Activated T-cell treated with anti-CD3 and anti-CD28 coated beads, Interleukin-2, amount 50 U/mL, for 24 hours (primary cell): ENCODE data around the gene PSMD8.
"Not testable (repeated sequence)": the region's sequence is repeated elsewhere in the genome, so short reads cannot be mapped to it uniquely, and the experiment has no call there.

Experiments
- DNase-seq: peaks from one replicate; pipeline ENCODE4 v3.0.0-alpha.2; 2020
- H3K27ac Mint-ChIP-seq: 2 replicates; pipeline ENCODE4 v1.8.0; 2020; ENCODE audit warnings: mild to moderate bottlenecking, mixed read lengths
- H3K27me3 Mint-ChIP-seq: 2 replicates; pipeline ENCODE4 v1.8.0; 2020; ENCODE audit warnings: mixed read lengths
- H3K36me3 Mint-ChIP-seq: 2 replicates; pipeline ENCODE4 v1.8.0; 2020; ENCODE audit warnings: low read depth, mixed read lengths
- H3K4me1 Mint-ChIP-seq: 2 replicates; pipeline ENCODE4 v1.8.0; 2020; ENCODE audit warnings: low read depth, mixed read lengths
- H3K4me3 Mint-ChIP-seq: 2 replicates; pipeline ENCODE4 v1.8.0; 2020; ENCODE audit warnings: mild to moderate bottlenecking, moderate library complexity, mixed read lengths
- H3K9me3 Mint-ChIP-seq: 2 replicates; pipeline ENCODE4 v1.8.0; 2020; ENCODE audit warnings: mixed read lengths

PSMD8 gene

GRCh38 chr19:38425222-38425809 is 50.9 kb downstream of the PSMD8 start:
- H3K4me3 Mint-ChIP-seq, result peak overlapping the region; percentile 64
- H3K27me3 Mint-ChIP-seq, result peaks cover 2% of the 10 kb centered on the region
- H3K36me3 Mint-ChIP-seq, result no peaks in the 10 kb centered on the region
- DNase-seq, result no peak
- H3K4me1 Mint-ChIP-seq, result peaks cover 37% of the 10 kb centered on the region
- H3K27ac Mint-ChIP-seq, result no peak overlapping the region
- peaks cover 2% of the 10 kb centered on the region for H3K9me3 Mint-ChIP-seq

GRCh38 chr19:38425810-38426466 is 51.6 kb downstream of the PSMD8 start, which contains the start of gene RASGRP4:
Gene RASGRP4, minus strand, starts transcription at chr19:38426219. Its CDS starts 128 bp downstream, at chr19:38426091.
- H3K9me3 Mint-ChIP-seq, result peaks cover 2% of the 10 kb centered on the region
- peak within 1 kb of the TSS; percentile 64 for H3K4me3 Mint-ChIP-seq
- peak; percentile 63 for DNase-seq
- peaks cover 37% of the 10 kb centered on the region for H3K4me1 Mint-ChIP-seq
- peaks cover 2% of the 10 kb centered on the region for H3K27me3 Mint-ChIP-seq
- peak within 1 kb of the TSS; percentile 91 for H3K27ac Mint-ChIP-seq
- no peaks in the 10 kb centered on the region for H3K36me3 Mint-ChIP-seq

- Mint-ChIP-seq H3K4me1 (peaks cover 37% of the 10 kb centered on the region), H3K27ac (peak overlapping the region; percentile 91), H3K4me3 (peak overlapping the region; percentile 64)
- not testable (repeated sequence) for H3K36me3 Mint-ChIP-seq, H3K9me3 Mint-ChIP-seq, H3K27me3 Mint-ChIP-seq
- DNase-seq, result peak; percentile 50
Observed at GRCh38 chr19:38427035-38427677, 52.8 kb downstream of the PSMD8 start.

- Mint-ChIP-seq H3K27ac (peak overlapping the region; percentile 96), H3K9me3 (peaks cover 2% of the 10 kb centered on the region), H3K4me3 (peak overlapping the region; percentile 36), H3K4me1 (peaks cover 46% of the 10 kb centered on the region), H3K27me3 (peaks cover 10% of the 10 kb centered on the region), H3K36me3 (no peaks in the 10 kb centered on the region)
- DNase-seq, result peak; percentile 58
Observed at GRCh38 chr19:38429055-38429810, 54.9 kb downstream of the PSMD8 start.

GRCh38 chr19:38429811-38430156 is 55.4 kb downstream of the PSMD8 start:
- H3K36me3 Mint-ChIP-seq, result no peaks in the 10 kb centered on the region
- peak overlapping the region; percentile 96 for H3K27ac Mint-ChIP-seq
- DNase-seq, result no peak
- H3K4me1 Mint-ChIP-seq, result peaks cover 47% of the 10 kb centered on the region
- peaks cover 2% of the 10 kb centered on the region for H3K9me3 Mint-ChIP-seq
- peaks cover 13% of the 10 kb centered on the region for H3K27me3 Mint-ChIP-seq
- H3K4me3 Mint-ChIP-seq, result peak overlapping the region; percentile 18

GRCh38 chr19:38430931-38431330 is 56.6 kb downstream of the PSMD8 start:
- H3K36me3 Mint-ChIP-seq, result no peaks in the 10 kb centered on the region
- H3K27me3 Mint-ChIP-seq, result peaks cover 20% of the 10 kb centered on the region
- no peak for DNase-seq
- H3K4me1 Mint-ChIP-seq, result peaks cover 41% of the 10 kb centered on the region
- H3K9me3 Mint-ChIP-seq, result peaks cover 2% of the 10 kb centered on the region
- H3K27ac Mint-ChIP-seq, result no peak overlapping the region
- H3K4me3 Mint-ChIP-seq, result no peak overlapping the region

- peaks cover 23% of the 10 kb centered on the region for H3K4me1 Mint-ChIP-seq
- peak within 1 kb of the TSS; percentile 58 for H3K4me3 Mint-ChIP-seq
Observed at GRCh38 chr19:38433268-38433733, 58.9 kb downstream of the PSMD8 start, which contains the start of gene RYR1. Gene RYR1, plus strand, starts transcription at chr19:38433691. Its CDS starts 139 bp downstream, at chr19:38433830.

More at GRCh38 chr19:38433268-38433733, 58.9 kb downstream of the PSMD8 start, which contains the start of gene RYR1:
- Mint-ChIP-seq H3K27me3 (peaks cover 26% of the 10 kb centered on the region), H3K27ac (no peak within 1 kb of the TSS), H3K9me3 (no peaks in the 10 kb centered on the region), H3K36me3 (no peaks in the 10 kb centered on the region)
- DNase-seq, result peak; percentile 74
